ENCODE measurements around the gene RAB15.
A peak's percentile ranks its signal among the peaks of the same experiment; 100 is the strongest.

Gene RAB15

DNA sequence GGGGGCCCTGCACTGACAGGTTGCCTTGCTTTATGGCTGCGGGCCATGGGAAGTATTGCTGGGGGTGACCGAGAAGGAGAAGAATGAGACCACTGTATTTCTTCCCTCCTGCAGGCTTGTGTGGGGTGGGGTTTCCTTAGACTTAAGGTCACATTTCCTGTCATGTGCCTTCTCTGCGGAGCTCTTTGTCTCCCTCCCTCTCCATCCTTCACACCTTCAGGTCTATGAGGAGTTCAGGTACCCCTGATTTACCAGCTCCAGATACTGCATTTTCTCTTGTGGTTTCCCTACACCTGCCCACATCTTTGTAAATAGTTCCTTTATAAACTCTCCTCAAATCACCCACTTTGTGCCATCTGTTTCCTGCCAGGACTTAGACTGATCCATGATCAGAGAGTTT lies 18.2 kb upstream of the RAB15 start:
- DNase-seq (ENCODE audit: low read depth in 2 of 2) = no peak

DNA sequence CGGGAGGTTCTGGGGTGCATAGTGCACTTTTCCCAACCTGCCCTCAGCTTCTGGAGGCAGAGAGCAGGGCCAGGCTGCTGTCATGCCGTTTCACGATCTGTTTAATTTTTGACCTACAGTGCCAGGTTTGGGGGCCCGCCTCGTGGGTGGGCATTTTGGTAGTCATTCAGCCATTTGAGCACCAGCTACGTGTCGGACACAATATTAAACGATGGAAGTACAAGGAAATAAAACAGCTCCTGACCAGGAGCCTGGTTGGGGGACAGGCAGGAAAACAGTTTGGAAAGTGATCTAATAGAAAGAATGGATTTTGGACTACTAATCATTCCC lies 15.3 kb upstream of the RAB15 start:
- no peak for DNase-seq (ENCODE audit: low read depth in 2 of 2)

DNA sequence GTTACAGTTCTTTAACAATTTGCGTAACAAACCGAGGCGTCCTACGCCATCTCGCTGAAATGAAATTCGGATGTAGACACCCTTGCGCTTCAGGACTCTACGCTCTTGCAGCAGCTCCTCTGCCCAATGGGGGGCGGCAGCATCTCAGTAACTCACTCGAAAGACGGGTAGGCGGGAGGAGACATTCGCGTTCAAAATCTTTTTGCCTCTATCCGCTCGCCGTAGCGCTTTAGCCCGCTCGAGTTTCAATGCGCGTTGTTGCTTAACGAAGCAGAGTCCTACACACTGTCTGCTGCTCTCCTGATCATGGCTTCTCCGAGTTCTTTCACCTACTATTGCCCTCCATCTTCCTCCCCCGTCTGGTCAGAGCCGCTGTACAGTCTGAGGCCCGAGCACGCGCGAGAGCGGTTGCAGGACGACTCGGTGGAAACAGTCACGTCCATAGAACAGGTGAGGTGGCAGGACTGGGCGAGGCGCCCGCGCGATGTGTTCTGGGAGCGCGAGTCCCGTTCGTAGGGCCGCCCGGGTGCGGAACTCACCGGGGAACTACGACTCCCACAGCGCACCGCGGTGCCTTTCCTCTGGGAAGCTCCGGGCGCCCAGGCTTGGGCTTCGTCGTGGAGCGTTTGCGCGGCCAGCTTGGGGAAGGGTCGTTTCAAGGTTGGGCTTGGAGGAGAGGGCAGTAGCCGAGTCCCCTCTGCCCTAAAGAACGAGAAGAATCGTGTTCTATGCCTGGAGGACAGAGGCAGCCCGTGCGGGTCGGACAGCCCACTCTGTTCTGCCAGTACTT lies 14.7 kb upstream of the RAB15 start, which contains the start of gene FNTB:
Gene FNTB, plus strand, starts transcription at position 248 of the 790 bp plus-strand sequence. Its CDS starts 59 bp downstream, at position 307.
- DNase-seq (ENCODE audit: low read depth in 2 of 2) = peak; percentile 84 to 88

DNA sequence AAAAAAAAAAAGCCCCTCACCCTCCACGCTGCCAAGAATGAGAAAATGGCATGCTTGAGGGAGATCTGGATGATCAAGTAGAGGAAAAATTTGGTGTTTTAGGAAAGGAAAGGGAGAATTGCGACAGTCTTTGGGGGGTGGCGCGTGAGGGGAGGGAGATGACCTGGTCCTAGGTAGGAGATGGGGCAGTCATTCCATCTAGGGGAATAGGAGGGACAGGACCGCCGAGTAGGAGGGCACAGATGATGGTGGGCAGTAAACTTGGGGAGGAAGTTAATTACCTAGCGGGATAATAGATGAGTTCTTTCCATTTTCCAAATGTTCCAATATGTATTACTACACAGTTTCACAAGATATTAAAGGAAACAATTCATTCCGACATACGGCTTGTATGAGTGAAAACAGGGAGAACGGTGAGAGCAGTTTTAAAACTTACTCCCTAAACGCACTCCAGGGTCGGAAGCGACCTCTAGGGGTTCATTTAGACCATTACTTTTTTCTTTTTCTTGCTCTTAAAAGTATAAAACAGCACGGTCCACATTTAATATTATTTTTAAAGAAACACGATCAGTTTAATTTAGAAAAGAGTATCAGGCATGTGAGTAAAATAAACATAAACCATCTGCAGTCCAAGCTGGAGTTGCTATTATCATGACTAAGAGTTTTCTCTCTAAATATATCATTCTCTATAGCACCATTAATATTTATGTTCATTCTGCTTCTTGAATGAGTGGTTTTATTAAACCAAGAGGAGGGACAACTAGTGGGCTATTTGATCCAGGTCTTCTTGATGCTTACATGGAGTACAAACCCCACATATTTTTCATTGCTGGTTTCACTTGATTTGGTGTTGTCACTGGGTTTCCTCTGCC lies 11.5 kb upstream of the RAB15 start:
- no peak for DNase-seq (ENCODE audit: low read depth in 2 of 2)

GRCh38 chr14:64979336-64980074 lies 7.4 kb upstream of the RAB15 start:
- DNase-seq (ENCODE audit: low read depth in 2 of 2) = no peak

DNA sequence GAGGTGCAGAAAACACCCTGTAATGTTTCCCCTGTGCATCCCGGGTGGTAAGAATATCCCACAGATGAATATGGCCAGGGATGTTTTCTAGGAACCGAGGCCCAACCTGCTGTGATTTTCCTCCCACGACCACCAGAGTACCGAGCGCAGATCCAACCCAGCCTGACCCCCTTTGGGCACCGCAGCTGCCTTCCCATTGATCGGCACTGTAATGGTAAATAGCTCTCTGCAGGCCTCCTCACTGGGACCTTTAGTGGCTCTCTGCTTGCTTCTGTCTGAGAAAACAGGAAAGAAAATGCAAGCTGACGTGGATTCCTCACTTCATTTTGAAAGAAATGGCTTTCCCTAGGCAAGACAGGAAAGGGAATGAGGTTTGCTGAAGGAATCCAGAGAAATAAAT lies 2.4 kb upstream of the RAB15 start:
- no peak for DNase-seq (ENCODE audit: low read depth in 2 of 2)

GRCh38 chr14:64973826-64974225 lies 1.7 kb upstream of the RAB15 start:
- no peak for DNase-seq (ENCODE audit: low read depth in 2 of 2)

DNA sequence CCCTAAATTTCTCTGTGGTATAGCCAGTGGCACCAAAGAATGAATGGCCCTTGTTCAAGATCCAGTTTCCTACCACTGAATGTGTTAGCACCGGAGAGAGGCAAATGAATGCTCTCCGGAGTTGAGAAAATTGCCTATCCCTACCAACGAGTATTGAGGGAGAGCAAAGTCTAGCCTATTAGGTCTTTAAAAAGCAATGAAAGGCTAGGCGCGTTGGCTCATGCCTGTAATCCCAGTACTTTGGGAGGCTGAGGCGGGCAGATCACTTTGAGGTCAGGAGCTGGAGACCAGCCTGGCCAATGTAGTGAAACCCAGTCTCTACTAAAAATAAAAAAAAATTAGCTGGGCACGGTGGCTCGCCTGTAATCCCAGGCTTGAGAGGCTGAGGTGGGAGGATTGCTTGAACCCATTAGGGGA lies 898 bp upstream of the RAB15 start:
- no peak for DNase-seq (ENCODE audit: low read depth in 2 of 2)

- DNase-seq (ENCODE audit: low read depth in 2 of 2) = no peak
Measured at GRCh38 chr14:64971491-64971942, 619 bp downstream of the RAB15 start.

GRCh38 chr14:64970776-64971477 lies 1.2 kb downstream of the RAB15 start:
- DNase-seq (ENCODE audit: low read depth in 2 of 2) = no peak

GRCh38 chr14:64970041-64970440 lies 2.1 kb downstream of the RAB15 start:
- DNase-seq (ENCODE audit: low read depth in 2 of 2) = no peak

DNA sequence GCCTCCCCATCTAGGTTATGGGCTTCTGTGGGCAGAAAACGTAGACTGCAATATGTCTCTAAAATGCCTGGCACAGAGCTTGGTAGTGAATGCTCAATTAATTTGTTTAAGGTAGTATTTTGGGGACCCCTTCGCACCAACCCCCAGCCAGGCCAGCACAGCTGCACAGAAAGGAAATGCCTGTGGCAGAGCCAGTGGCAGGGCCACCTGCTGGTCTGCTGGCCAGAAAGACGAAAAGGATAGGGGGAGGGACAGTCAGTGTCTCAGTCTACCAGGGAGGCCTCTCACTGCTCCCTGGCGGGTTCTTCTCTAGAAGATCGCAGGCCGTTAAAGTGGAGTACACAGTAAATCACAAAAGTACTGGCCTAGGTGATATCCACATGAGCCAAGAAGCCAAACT lies 3.5 kb downstream of the RAB15 start:
- DNase-seq (ENCODE audit: low read depth in 2 of 2) = no peak

DNA sequence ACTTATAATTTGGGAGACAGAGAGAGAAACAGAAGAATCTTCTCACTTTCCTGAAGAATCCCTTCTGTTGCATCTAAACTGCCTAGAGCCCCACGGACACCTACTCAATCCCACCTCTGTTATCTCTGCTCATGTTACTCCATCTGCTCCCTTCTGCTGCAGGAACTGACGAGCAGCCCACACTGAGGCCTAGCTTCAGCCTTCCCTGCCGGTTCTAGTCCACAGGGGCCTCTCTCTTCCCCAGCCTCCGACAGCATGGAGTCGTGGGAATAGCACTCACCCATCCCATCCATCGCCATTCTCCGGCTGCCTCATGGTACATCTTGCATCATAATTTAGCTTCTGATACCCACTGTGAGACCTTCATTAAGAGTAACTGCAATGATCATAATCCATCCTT lies 4.0 kb downstream of the RAB15 start:
- no peak for DNase-seq (ENCODE audit: low read depth in 2 of 2)

DNA sequence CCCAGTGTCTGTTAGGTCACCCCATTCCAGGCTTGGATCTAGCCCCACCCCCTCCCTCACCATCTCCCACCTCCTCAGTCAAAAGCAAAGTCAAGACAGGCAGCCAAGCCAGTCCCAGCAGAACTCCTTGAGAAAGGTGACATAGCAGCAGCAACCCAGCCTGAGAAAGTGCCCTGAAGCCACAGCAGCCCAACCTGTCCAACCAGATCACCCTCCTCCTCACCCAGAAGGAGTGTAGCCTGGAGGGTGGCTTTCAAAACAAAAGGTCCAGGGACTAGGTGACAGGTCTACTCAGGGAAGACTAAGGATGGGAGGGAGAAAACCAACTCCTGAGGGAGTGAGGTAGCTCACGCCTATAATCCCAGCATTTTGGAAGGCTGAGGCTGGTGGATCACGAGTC lies 5.2 kb downstream of the RAB15 start:
- no peak for DNase-seq (ENCODE audit: low read depth in 2 of 2)

- no peak for DNase-seq (ENCODE audit: low read depth in 2 of 2)
Measured at GRCh38 chr14:64965356-64966000, 6.7 kb downstream of the RAB15 start.

- DNase-seq (ENCODE audit: low read depth in 2 of 2) = no peak
Measured at GRCh38 chr14:64963611-64964010, 8.5 kb downstream of the RAB15 start.

GRCh38 chr14:64960762-64961276 lies 11.3 kb downstream of the RAB15 start:
- no peak for DNase-seq (ENCODE audit: low read depth in 2 of 2)

DNA sequence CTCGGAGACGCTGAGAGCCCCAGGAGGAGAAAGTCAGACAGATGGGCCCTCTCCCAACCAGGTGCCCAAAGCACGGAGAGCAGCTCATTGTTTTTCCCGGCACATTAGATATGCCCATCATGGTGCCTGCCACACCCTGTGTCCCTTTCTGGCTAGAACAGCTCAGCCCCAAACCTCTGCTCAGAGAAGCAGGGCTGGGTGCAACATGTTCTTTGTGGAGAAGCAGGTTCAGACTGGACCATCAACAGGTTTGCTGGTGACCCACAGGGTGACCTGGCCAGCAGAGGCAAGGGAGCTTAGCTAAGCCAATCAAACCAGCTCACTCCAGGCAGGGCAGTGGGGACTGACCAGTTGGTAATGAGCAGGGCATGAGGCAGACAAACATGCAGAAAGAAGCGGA lies 13.4 kb downstream of the RAB15 start:
- no peak for DNase-seq (ENCODE audit: low read depth in 2 of 2)

GRCh38 chr14:64958201-64958600 lies 13.9 kb downstream of the RAB15 start:
- no peak for DNase-seq (ENCODE audit: low read depth in 2 of 2)

DNA sequence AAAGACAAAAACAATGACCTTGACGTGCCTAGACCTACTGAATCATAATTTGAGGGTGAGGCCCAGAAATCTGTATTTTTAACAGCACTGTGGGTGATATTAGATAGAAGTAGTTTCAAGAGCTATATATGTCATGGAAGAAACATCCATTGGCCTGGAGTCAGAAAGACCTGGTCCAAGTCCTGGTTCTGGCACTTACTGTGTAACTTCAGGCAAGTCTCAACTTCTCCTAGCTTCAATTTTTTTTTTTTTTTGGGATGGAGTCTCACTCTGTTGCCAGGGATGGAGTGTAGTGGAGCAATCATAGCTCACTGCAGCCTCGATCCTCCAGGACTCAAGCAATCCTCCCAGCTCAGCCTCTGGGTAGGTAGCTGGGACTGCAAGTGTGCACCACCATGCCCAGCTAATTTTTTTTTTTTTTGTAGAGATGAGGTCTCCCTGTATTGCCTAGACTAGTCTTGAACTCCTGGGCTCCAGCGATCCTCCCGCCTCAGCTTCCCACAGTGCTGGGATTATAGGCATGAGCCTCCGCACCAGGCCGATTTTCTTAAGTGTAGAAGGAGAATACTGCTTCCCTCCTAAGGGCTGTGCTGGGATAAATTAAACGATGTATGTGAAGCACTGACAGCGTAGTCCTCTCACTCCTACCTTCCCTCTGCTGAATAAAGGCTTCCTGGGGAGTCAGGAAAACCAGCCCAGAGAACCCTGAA lies 15.3 kb downstream of the RAB15 start:
- DNase-seq (ENCODE audit: low read depth in 2 of 2) = no peak

Data from activated CD8-positive, alpha-beta memory T cell treated with anti-CD3 and anti-CD28 coated beads for 4 hours (primary cell).